Activated B cell treated with CpG ODN at 0.5 μM for 24 hours (primary cell): Measurements from ENCODE around the gene MED9. TPM values are rescaled to one million over a fixed set of nuclear protein-coding genes. Genes with fewer than 3 reads are reported as not detected.
"Not testable (repeated sequence)": the region's sequence is repeated elsewhere in the genome, so short reads cannot be mapped to it uniquely, and the experiment has no call there.

Experiments used
- ATAC-seq: fragments of 200-7000 bp; cut with Tn5 transposase; one replicate; pipeline ENCODE4 v1.10.0; 2021; ENCODE audit warnings: low read depth, mild to moderate bottlenecking, moderate library complexity
- CTCF ChIA-PET: fragments of 350-600 bp; sonication (Branson Sonifier 250); formaldehyde crosslinking; loops from one replicate; lab custom pipeline; 2021; ENCODE audit warnings: antibody characterized with exemption; lab: Charles Lee
- POLR2A ChIA-PET: fragments of 350-600 bp; sonication (Branson Sonifier 250); formaldehyde crosslinking; loops from one replicate; lab custom pipeline; 2021; ENCODE audit warnings: antibody characterized with exemption; lab: Charles Lee
- DNase-seq: peaks from one replicate; pipeline ENCODE4 v3.0.0; 2022
- H3K27ac Mint-ChIP-seq: one replicate; pipeline ENCODE4 v1.8.0; 2020; ENCODE audit warnings: mixed read lengths
- H3K27me3 Mint-ChIP-seq: one replicate; pipeline ENCODE4 v1.8.0; 2021; ENCODE audit warnings: mixed read lengths
- H3K36me3 Mint-ChIP-seq: one replicate; pipeline ENCODE4 v1.8.0; 2021; ENCODE audit warnings: low read depth, mixed read lengths
- H3K4me1 Mint-ChIP-seq: one replicate; pipeline ENCODE4 v1.8.0; 2021; ENCODE audit warnings: mixed read lengths
- H3K4me3 Mint-ChIP-seq: one replicate; pipeline ENCODE4 v1.8.0; 2020; ENCODE audit warnings: mild to moderate bottlenecking, mixed read lengths
- H3K9me3 Mint-ChIP-seq: one replicate; pipeline ENCODE4 v1.8.0; 2020; ENCODE audit warnings: mixed read lengths
- intact Hi-C: fragments of 100-400 bp; cut with micrococcal nuclease; formaldehyde crosslinking; loops from one replicate; pipeline ENCODE4 v1.15.1; 2024
- total RNA-seq: library from RNA; stranded (reverse); gene quantifications from 2 replicates; pipeline ENCODE4 v1.2.3, GENCODE V29; 2022
- TF ChIP-seq, protein P1 (sequence below): fragments of 200-600 bp; IDR thresholded peaks from one replicate; pipeline ENCODE4 v1.8.0; 2022; ENCODE audit warnings: antibody characterized with exemption, mild to moderate bottlenecking

MED9 gene
- total RNA-seq, 1 donor from 2014 or later = 20.1 TPM

DNA sequence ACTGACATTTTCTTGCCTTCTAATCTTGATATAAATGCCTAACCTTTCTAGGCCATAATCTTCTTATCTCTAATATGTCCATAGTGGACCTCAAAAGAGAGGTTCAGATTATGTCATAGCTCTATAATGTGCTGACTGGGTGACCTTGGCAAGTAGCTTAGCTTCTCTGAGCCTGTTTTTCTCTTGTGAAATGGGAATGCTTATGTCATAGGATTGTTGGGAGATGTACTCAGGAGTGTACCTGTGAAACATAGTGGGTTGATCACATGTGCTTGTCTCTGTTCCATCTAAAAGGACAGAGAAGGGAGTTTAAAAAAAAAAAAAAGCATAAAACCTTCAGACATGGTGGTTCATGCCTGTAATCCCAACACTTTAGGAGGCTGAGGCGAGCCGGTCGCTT lies 2.4 kb downstream of the MED9 start:
- peaks cover 24% of the 10 kb centered on the region for H3K36me3 Mint-ChIP-seq
- no peaks in the 10 kb centered on the region for H3K27me3 Mint-ChIP-seq
- no peaks in the 10 kb centered on the region for H3K9me3 Mint-ChIP-seq
- H3K4me3 Mint-ChIP-seq = no peak overlapping the region
- ATAC-seq = no peak
- TF ChIP-seq, protein P1, sequence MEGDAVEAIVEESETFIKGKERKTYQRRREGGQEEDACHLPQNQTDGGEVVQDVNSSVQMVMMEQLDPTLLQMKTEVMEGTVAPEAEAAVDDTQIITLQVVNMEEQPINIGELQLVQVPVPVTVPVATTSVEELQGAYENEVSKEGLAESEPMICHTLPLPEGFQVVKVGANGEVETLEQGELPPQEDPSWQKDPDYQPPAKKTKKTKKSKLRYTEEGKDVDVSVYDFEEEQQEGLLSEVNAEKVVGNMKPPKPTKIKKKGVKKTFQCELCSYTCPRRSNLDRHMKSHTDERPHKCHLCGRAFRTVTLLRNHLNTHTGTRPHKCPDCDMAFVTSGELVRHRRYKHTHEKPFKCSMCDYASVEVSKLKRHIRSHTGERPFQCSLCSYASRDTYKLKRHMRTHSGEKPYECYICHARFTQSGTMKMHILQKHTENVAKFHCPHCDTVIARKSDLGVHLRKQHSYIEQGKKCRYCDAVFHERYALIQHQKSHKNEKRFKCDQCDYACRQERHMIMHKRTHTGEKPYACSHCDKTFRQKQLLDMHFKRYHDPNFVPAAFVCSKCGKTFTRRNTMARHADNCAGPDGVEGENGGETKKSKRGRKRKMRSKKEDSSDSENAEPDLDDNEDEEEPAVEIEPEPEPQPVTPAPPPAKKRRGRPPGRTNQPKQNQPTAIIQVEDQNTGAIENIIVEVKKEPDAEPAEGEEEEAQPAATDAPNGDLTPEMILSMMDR = no peak
- H3K4me1 Mint-ChIP-seq = peaks cover 34% of the 10 kb centered on the region
- intact Hi-C loops = loop anchor here (5.0 kb wide), 1 partner anchor 113 kb away; the partner anchor contains the start of gene PEMT
- H3K27ac Mint-ChIP-seq = no peak overlapping the region
- no peak for DNase-seq
- POLR2A ChIA-PET = interaction anchor here (0.7 kb wide), 1 partner anchor 12 kb away, joined by 3 read pairs; no protein-coding TSS in a partner anchor
- CTCF ChIA-PET = no interaction called here

DNA sequence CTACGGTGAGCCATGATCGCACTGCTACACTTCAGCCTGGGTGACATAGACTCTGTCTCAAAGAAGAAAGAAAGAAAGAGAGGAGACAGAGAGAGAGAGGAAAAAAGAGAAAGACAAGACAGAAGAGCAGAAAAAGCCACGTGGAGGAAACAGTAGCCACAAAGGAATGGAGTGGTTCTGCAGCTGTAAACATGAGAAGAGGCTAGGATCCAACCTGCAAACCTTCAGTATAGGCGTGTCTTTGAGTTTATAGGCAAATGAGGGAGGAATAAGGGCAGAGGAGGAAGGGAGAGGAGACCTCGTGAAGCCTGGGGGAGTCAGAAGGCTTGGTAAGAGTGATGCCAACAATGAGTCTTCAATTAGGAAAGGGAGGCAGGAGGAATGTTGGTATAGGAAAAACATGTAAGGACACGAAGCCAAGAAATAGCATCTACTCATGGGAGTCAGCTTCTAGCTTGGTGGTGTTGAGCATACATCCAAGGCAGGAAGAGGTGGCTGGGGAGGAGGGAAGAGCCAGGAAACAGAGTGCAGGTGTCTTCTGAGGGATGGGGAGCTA lies 3.9 kb downstream of the MED9 start:
- ChIA-PET POLR2A (no interaction called here), CTCF (interaction anchor here (0.6 kb wide), 1 partner anchor 16 kb away, joined by 3 read pairs; no protein-coding TSS in a partner anchor)
- intact Hi-C loops = no loop called here

DNA sequence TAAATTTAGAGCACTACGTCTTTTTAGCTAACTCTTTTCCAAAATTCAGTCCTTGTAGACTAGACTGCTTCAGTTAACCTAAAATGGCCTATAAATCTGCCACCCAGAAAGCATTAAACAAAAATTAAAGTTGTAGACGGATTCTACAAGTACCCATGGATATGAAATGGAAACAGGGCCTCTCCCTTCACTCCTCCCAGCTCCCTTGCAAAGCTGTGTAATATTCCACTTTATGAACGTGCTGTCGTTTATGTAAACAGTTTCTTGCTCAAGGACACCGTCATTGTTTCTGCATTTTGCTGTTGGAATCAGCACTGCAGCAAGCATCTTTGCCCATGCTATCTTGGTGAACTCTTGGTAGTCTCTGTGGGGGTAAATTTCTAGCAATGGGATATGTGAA lies 5.1 kb downstream of the MED9 start:
- TF ChIP-seq, protein P1 = no peak
- peaks cover 35% of the 10 kb centered on the region for H3K4me1 Mint-ChIP-seq
- no peak for ATAC-seq
- no peaks in the 10 kb centered on the region for H3K27me3 Mint-ChIP-seq
- no peak for DNase-seq
- no peak overlapping the region for H3K27ac Mint-ChIP-seq
- H3K9me3 Mint-ChIP-seq = no peaks in the 10 kb centered on the region
- ChIA-PET CTCF (no interaction called here), POLR2A (no interaction called here)
- intact Hi-C loops = no loop called here
- peaks cover 34% of the 10 kb centered on the region for H3K36me3 Mint-ChIP-seq
- no peak overlapping the region for H3K4me3 Mint-ChIP-seq

More for the DNA sequence above, 3.9 kb downstream of the MED9 start:
- H3K27ac Mint-ChIP-seq = no peak overlapping the region
- peaks cover 32% of the 10 kb centered on the region for H3K36me3 Mint-ChIP-seq
- H3K4me1 Mint-ChIP-seq = peaks cover 38% of the 10 kb centered on the region
- no peak overlapping the region for H3K4me3 Mint-ChIP-seq
- TF ChIP-seq, protein P1 = no peak
- H3K27me3 Mint-ChIP-seq = no peaks in the 10 kb centered on the region
- DNase-seq (no peak), ATAC-seq (no peak)
- H3K9me3 Mint-ChIP-seq = no peaks in the 10 kb centered on the region

DNA sequence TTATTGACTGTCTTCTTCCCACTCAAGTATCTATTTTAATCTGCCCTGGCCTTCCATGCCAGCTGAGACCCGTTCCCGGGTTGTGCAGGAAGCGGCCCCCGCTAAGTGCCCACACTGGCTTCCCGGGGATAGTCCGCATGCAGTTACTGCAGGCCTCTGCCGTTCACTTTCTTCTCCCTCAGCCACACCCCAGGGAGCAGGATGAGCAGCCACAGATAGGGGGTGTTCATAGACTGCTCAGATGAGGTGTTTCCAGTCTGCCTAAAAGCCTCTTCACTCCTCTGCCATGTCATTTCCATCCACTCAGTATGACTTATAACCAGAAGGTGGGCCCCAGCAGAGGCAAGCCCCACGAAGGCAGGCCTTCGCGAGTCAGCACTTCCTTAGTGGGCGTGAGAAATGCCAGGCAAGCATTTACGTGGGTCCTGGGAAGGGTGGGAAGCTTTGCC lies 7.7 kb downstream of the MED9 start:
- ATAC-seq = no peak
- CTCF ChIA-PET = no interaction called here
- peaks cover 23% of the 10 kb centered on the region for H3K4me1 Mint-ChIP-seq
- H3K4me3 Mint-ChIP-seq = no peak overlapping the region
- intact Hi-C loops = no loop called here
- no peak overlapping the region for H3K27ac Mint-ChIP-seq
- DNase-seq = no peak
- POLR2A ChIA-PET = no interaction called here
- H3K36me3 Mint-ChIP-seq = peaks cover 49% of the 10 kb centered on the region
- H3K9me3 Mint-ChIP-seq = no peaks in the 10 kb centered on the region
- TF ChIP-seq, protein P1 = no peak
- H3K27me3 Mint-ChIP-seq = no peaks in the 10 kb centered on the region

DNA sequence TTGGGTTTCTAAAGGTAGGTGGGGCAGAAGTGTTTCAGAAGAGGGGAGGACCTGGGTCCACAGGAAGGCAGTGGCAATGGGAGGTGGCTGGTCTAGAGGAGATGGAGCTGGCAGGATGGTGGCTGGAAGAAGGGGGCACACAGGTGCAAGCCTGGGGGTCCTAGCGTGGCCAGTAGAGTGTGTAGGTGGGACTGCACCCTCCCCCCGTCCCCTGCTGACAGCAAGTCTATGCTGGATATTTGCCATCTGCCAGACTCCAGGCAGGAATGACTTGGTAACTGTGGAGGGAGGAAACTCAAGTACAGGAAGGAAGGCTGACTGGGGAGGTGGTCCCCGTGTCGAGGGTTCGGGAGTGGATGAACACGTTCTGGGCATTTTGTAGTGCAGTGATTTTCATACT lies 8.6 kb downstream of the MED9 start:
- Mint-ChIP-seq H3K36me3 (peaks cover 48% of the 10 kb centered on the region), H3K27ac (no peak overlapping the region), H3K27me3 (no peaks in the 10 kb centered on the region), H3K4me3 (no peak overlapping the region), H3K4me1 (peaks cover 20% of the 10 kb centered on the region), H3K9me3 (no peaks in the 10 kb centered on the region)
- no peak for ATAC-seq
- ChIA-PET CTCF (no interaction called here), POLR2A (no interaction called here)
- no peak for DNase-seq
- TF ChIP-seq, protein P1 = no peak
- intact Hi-C loops = no loop called here

DNA sequence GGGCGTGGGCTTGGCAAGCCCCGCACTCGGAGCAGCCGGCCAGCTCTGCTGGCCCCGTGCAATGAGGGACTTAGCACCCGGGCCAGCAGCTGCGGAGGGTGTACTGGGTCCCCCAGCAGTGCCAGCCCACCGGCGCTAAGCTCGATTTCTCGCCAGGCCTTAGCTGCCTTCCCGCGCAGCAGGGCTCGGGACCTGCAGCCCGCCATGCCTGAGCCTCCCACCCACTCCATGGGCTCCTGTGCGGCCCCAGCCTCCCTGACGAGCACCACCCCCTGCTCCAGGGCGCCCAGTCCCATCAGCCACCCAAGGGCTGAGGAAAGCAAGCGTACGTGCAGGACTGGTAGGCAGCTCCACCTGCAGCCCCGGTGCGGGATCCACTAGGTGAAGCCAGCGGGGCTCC lies 9.6 kb downstream of the MED9 start:
- H3K4me1 Mint-ChIP-seq = peaks cover 14% of the 10 kb centered on the region
- H3K4me3 Mint-ChIP-seq, H3K27me3 Mint-ChIP-seq, ATAC-seq, H3K9me3 Mint-ChIP-seq, DNase-seq, intact Hi-C loops, H3K27ac Mint-ChIP-seq, CTCF ChIA-PET, POLR2A ChIA-PET: not testable (repeated sequence)
- H3K36me3 Mint-ChIP-seq = peaks cover 46% of the 10 kb centered on the region
